ENCODE data around the gene AMH. TPM values are rescaled to one million over a fixed set of nuclear protein-coding genes. Genes with fewer than 3 reads are reported as not detected.

Gene AMH
- total and polyA plus RNA-seq, 8 donors: 0.45 to 2.0 (median 0.86) TPM; not detected in 2

GRCh38 chr19:2271234-2272103 lies 22.3 kb downstream of the AMH start:
- no peaks in the 10 kb centered on the region for H3K27me3 ChIP-seq
- peaks cover 13 to 37% (median 31%) of the 10 kb centered on the region in 4 donors for H3K36me3 ChIP-seq
- WGBS, 5 donors: 14 to 28% (median 17%) methylated on average over 24 to 43 of the region's 43 CpGs
- H3K9me3 ChIP-seq: no peaks in the 10 kb centered on the region
- intact Hi-C loops (cut with DNase I; ENCODE audit: low total_unique reads): loop anchor here (5.0 kb wide), 1 partner anchor 39 kb away; no protein-coding TSS in a partner anchor
- H3K4me1 ChIP-seq: peaks cover 53 to 80% (median 67%) of the 10 kb centered on the region in 4 donors
- H3K4me3 ChIP-seq: peak overlapping the region; percentile 97 to 100 (median 99)
- peak overlapping the region; percentile 96 to 99 (median 98) for H3K27ac ChIP-seq
- TF ChIP-seq POLR2AphosphoS5 (IDR thresholded peaks at IDR 0.05): no peak
- DNase-seq: peak in 1 of 2 donors; percentile 43

DNA sequence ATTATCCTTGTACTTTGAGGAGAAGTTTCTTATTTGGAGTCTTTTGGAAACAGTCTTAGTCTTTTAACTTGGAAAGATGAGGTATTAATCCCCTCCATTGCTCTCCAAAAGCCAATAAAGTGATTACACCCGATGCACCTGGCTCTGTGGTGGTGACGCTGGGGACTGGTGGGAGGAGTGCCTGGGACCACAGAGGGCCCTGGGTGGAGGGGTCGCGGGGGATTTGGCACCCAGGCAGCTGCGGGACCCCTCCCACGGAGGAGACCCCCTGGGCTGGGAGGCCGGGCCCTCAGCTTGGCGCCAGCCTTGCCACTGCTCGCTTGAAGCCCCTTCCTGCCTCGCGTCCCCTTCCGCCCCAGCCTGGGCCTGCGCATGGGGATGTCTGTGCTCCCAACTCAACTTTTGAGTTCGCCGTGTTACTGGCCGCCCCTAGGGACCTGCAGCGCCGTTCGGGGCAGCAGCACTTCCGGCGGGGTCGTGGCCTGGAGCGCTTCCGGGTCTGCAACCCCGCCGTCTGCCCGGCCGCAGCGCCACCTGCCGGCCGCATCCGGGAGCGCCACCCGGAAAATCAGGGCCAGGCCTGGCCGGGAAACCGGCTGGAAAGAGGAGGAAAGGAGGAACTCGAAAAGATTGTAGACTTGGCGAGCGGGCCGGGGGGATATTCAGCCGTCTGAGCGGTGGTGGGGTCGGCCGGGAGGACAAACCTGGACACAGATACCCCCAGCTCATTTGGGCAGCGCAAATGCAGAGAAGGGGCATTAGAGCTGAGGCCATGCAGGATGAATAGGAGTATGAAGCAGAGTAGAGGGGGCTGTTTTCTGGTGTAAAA lies 24.4 kb downstream of the AMH start:
- peak; percentile 83 to 93 for DNase-seq
- Histone ChIP-seq H3K36me3 (peaks cover 13 to 40% (median 37%) of the 10 kb centered on the region in 4 donors), H3K9me3 (no peaks in the 10 kb centered on the region), H3K27ac (peak overlapping the region; percentile 70 to 99 (median 98)), H3K27me3 (no peaks in the 10 kb centered on the region), H3K4me1 (peaks cover 48 to 70% (median 60%) of the 10 kb centered on the region in 4 donors), H3K4me3 (peak overlapping the region; percentile 18 to 99 (median 58))
- TF ChIP-seq POLR2A (IDR thresholded peaks at IDR 0.05) (no peak), EP300 (IDR thresholded peaks at IDR 0.05) (no peak), POLR2AphosphoS5 (IDR thresholded peaks at IDR 0.05) (peak; percentile 6 to 84 (median 51))
- TF ChIP-seq, protein P1, sequence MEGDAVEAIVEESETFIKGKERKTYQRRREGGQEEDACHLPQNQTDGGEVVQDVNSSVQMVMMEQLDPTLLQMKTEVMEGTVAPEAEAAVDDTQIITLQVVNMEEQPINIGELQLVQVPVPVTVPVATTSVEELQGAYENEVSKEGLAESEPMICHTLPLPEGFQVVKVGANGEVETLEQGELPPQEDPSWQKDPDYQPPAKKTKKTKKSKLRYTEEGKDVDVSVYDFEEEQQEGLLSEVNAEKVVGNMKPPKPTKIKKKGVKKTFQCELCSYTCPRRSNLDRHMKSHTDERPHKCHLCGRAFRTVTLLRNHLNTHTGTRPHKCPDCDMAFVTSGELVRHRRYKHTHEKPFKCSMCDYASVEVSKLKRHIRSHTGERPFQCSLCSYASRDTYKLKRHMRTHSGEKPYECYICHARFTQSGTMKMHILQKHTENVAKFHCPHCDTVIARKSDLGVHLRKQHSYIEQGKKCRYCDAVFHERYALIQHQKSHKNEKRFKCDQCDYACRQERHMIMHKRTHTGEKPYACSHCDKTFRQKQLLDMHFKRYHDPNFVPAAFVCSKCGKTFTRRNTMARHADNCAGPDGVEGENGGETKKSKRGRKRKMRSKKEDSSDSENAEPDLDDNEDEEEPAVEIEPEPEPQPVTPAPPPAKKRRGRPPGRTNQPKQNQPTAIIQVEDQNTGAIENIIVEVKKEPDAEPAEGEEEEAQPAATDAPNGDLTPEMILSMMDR (IDR thresholded peaks at IDR 0.05): peak in 6 of 7 experiments; percentile 29 to 99 (median 97)
- whole genome bisulfite sequencing, 5 donors: 9 to 14% (median 10%) methylated on average over 35 to 45 of the region's 45 CpGs
- intact Hi-C loops (cut with DNase I; ENCODE audit: low total_unique reads): loop anchor here (5.0 kb wide), 1 partner anchor 41 kb away; no protein-coding TSS in a partner anchor

DNA sequence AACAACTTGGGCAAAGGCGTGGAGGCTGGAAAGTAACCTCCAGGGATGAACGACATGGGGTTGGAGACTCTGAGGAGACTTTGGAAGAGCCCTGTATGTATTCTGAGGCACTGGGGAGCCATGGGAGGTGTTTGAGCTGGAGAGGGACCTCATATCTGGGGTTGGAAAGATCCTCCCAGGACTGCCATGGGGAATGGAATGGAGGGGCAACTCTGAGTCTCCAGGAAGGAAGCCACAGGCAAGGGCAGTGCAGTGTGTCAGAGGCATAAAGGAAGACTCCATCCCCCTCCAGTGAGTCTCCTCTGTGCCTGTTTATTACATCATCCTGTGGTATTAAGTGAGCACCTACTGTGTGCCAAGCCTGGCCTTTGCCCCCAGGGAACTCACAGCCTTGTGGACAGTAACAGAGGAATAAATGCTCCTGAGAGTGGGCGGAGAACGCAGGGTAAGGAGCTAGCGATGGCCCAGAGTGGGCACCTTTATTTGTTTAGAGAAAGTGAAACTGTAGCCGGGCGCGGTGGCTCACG lies 25.1 kb downstream of the AMH start:
- TF ChIP-seq, protein P1 (IDR thresholded peaks at IDR 0.05): no peak
- no peak for TF ChIP-seq EP300 (IDR thresholded peaks at IDR 0.05)
- no peak for TF ChIP-seq POLR2A (IDR thresholded peaks at IDR 0.05)
- TF ChIP-seq POLR2AphosphoS5 (IDR thresholded peaks at IDR 0.05): no peak
- 78 to 91% (median 81%) methylated on average over 9 of the region's 9 CpGs for WGBS, 5 donors
- Histone ChIP-seq H3K27ac (peak overlapping the region; percentile 38 to 99 (median 98)), H3K36me3 (peaks cover 13 to 40% (median 37%) of the 10 kb centered on the region in 4 donors), H3K4me3 (peak overlapping the region in 3 of 4 donors; percentile 18 to 99 (median 97)), H3K9me3 (no peaks in the 10 kb centered on the region), H3K27me3 (no peaks in the 10 kb centered on the region), H3K4me1 (peaks cover 48 to 72% (median 58%) of the 10 kb centered on the region in 4 donors)
- intact Hi-C loops (cut with DNase I; ENCODE audit: low total_unique reads): loop anchor here (5.0 kb wide), 1 partner anchor 42 kb away; no protein-coding TSS in a partner anchor
- DNase-seq: no peak

DNA sequence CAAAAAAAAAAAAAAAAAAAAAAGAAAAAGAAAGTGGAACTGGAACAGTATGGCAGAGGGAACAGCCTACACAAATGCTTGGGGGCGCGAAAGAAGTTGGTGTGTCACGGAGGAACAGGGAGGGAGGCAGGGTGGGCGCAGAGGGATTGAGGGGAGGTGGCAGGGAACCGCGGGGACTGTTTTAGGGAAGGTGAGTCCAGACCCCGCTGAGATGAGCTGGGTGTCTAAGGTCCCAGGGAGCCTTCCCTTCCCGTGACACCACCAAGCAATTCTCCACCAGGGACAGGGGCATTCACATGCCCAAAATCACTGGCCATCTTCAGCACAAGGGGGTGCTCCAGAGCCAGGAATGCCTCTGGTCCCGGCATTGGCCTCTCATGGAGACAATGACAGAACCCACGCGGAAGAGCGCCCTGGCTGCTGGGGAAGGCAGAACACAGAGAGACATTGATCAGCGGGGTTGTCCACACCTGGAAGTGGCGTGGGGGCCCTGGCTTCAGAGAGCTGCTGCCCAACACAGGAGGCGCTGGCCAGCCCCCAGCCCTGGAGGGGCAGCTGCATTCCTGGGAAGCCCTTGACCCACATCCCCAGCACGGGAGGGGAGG lies 25.9 kb downstream of the AMH start:
- Histone ChIP-seq H3K9me3 (no peaks in the 10 kb centered on the region), H3K27ac (peak overlapping the region in 4 of 5 donors; percentile 36 to 56 (median 48)), H3K4me3 (peak overlapping the region in 2 of 4 donors; percentile 2 to 32), H3K36me3 (peaks cover 13 to 40% (median 37%) of the 10 kb centered on the region in 4 donors), H3K27me3 (no peaks in the 10 kb centered on the region), H3K4me1 (peaks cover 48 to 76% (median 58%) of the 10 kb centered on the region in 4 donors)
- intact Hi-C loops (cut with DNase I; ENCODE audit: low total_unique reads): loop anchor here (5.0 kb wide), 1 partner anchor 43 kb away; no protein-coding TSS in a partner anchor
- 53 to 70% (median 60%) methylated on average over 8 to 16 of the region's 16 CpGs for WGBS, 5 donors
- TF ChIP-seq POLR2AphosphoS5 (IDR thresholded peaks at IDR 0.05): peak in 2 of 3 donors; percentile 8 to 27
- TF ChIP-seq, protein P1 (IDR thresholded peaks at IDR 0.05): peak in 5 of 7 experiments; percentile 30 to 49 (median 33)
- TF ChIP-seq POLR2A (IDR thresholded peaks at IDR 0.05): no peak
- DNase-seq: peak; percentile 69 to 86

Measured in stomach (tissue), 9 donors.